ENCODE data around the gene PLTP.
"Not testable (repeated sequence)": the region's sequence is repeated elsewhere in the genome, so short reads cannot be mapped to it uniquely, and the experiment has no call there.

The PLTP gene

DNA sequence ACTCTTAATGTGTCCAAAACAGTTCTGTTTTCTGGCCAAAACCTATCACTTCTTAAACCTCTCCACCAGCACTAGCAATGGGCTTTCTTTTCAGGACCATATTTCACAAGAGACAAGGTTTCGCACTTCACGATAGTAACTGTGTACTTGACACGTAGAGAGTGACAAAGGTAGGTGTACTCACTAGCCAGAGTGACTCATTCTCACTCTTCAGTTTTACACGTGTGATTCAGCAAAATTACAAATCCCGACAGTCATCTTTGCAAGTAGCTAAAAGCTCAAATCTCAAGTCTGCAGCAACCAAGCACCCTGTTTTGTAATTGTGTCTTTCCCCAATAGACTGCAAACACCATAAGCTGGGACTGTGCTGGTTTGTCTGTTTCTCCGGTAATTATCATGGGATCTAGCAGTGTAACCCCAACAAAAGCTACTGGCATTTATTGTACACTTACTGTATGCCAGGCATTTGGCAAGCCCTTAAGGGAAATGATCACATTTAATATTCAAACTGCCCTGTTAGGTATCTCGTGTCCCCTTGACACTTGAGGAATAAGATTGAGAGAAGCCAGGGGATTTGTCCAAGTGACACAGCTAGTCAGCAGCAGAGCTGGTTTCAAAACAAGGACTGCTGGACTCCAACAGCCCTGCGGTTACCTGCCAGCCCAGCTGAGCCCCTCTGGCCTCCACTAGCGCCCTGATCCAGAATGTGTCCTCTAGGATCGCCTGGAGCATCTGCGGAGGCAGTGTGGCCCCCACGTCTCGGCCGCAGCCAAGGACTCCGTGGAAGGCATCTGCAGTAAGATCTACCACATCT lies 32.4 kb upstream of the PLTP start:
- no peak for DNase-seq (ENCODE audit: low spot score)

DNA sequence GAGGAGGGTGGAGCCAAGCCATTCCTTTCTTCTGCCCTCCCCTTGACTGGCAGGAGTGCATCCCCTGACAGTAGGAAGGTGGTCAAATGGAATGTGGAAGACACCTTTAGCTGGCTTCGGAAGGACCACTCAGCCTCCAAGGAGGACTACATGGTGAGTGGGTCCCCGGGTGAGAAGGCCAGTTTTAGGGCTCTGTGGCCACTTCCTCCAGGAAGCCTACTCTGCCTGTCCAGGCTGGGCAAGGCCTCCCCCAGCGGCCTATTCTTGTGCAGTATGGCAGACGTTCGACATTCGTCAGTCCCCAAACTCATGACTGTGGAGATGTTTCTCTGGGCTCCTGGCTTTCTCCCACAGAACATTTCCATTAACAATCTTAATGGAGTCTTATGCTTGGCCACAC lies 31.7 kb upstream of the PLTP start:
- no peak for DNase-seq (ENCODE audit: low spot score)

DNA sequence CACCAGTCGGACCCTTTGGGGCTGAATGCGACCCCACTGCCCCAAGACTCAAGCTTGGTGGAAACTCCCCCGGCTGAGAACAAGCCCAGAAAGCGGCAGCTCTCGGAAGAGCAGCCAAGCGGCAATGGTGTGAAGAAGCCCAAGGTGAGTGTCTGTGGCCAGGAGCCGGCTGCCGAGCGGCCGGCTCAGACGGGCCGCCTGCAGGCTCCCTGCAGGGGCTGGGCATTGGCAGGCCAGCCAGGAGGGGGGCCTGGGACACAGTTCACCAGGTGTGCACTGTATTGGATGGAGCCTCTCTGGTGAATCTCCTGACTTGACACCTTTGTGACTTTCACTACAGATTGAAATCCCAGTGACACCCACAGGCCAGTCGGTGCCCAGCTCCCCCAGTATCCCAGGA lies 28.5 kb upstream of the PLTP start:
- DNase-seq (ENCODE audit: low spot score), result no peak

DNA sequence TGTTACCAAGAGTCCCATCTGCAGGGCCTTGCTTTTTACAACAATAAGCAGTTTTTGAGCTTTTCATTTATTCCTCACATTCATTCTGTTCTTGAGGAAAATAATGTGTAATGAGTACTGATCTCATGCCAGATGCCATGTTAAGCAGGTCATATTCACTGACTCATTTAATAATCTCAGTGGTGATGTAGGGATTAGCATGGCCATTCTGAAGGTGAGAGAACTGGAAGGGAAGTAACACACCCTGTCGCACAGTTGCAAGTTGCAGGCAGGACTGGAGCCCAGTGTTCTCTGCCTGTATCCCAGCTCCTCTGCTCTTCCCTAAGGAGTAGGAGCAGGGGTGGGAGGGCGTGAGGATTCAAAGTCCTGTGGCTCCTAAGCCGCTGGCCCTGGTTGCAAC lies 28.1 kb upstream of the PLTP start:
- DNase-seq (ENCODE audit: low spot score), result no peak

DNA sequence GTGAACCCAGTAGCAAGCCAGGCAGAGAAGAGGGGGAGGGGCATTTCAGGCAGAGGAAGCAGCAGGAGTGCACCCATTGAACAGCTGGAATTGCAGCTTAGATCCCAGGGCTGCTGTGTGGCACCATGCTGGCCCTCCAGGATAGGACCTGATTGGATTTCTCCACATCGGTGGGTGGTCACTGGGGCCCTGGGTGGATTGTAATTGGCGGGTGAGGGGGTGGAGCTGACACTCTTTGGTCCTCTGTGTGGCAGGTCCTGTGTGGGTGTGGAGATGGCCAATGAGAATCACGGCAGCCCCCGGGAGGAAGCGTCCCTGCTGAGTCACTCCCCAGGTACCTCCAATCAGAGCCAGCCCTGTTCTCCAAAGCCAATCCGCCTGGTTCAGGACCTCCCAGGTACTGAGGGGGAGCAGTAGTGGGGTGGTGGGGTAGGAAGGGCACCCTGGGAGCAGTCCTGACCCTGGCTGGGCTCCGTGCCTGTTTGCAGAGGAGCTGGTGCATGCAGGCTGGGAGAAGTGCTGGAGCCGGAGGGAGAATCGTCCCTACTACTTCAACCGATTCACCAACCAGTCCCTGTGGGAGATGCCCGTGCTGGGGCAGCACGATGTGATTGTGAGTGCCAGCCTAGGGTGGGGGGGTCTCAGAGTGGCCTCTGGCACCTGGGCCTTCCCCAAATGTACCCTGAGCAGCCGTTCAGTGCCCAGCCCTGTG lies 26.9 kb upstream of the PLTP start:
- no peak for DNase-seq (ENCODE audit: low spot score)

DNA sequence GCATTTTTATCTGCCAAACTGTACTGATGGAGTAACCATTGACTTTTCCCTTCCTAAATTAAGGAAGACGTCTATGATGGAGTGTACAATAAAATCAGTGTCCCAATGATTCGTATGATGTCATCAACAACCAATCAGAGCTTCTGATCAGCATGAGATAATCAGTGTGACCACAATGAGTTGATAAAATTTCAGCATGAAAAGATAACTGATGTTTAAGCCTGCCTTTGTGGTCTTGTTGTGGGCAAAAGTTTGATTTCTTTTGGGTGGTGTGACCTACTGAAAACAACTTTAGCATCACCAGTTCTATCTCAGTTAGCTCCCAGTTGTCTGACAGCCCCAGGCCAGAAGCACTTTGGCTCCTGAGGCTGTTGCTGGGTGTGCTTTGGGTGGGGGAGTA lies 25.8 kb upstream of the PLTP start:
- no peak for DNase-seq (ENCODE audit: low spot score)

DNA sequence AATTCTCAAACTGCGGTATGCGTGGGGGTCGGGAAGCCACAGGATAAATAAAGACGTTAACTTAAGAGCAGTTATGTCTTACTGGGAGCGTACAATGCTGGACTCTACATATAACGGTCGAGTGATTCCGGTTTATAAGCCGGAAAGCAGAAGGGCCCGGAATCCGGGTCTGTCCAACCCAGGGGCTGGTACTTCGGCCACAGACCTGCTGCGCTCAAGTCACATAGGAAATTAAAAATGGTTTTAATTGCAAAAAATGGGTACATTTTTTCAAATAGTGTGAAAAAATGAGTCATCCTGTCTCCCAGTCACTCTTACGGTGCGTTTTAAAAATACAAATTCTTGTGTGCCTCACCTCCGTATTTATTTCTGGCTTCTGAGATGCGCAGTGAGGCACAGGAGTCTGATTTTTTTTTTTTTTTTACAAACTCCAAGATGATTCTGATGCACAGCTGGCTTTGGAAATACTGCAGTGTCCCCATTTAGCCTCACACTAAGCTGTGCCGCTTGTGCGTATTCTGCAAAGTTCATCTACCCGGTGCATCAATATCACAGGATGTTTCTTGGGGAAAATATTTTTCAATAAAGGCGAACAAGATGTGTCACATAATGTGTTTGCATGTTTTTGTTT lies 23.6 kb upstream of the PLTP start:
- peak; percentile 40 for DNase-seq (ENCODE audit: low spot score)

DNA sequence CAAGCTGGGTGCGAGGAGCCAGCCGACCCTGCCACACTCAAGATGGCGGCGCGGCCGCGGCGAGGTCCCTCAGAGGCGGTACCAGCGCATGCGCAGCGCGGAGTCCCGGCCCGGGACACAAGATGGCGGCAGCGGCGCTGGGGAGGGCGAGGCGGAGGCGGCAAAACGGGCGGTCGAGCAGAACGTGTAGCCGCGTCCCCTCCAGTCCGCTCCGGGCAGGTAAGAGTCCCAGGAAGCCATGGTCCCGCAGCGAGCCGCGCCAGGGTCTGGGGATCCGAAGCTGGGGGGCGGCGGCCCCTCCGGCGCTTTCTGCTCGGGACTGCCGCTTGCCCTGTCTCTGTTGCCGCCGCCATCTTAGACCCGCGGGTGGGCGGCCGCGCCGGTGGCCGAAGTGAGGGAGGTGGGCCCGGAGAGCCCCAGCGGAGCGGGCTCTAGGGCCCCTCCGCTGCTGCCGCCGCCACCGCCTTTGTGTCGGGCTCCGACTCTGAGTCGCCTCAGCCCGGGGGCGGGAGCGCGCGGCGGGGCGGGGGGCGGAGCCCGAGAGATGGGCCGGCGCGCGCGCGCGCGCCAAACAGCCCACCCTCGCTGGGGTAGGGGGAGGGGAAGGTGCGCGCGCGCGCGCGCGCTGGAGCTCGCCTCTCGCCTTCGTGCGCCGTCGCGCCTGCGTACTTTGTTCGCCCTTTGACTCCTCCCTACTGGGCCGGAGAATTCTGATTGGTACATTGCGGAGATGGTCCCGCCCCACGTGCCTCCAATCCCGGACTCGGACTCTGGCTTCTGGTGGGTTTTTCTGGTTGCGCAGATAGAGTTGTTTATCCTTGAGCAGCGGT lies 22.8 kb upstream of the PLTP start, which contains the start of gene PCIF1:
TSS of gene PCIF1 (plus strand) at position 98 of the 830 bp plus-strand sequence. CDS start 4,317 bp downstream, outside the sequence.
- DNase-seq (ENCODE audit: low spot score), result peak; percentile 99

DNA sequence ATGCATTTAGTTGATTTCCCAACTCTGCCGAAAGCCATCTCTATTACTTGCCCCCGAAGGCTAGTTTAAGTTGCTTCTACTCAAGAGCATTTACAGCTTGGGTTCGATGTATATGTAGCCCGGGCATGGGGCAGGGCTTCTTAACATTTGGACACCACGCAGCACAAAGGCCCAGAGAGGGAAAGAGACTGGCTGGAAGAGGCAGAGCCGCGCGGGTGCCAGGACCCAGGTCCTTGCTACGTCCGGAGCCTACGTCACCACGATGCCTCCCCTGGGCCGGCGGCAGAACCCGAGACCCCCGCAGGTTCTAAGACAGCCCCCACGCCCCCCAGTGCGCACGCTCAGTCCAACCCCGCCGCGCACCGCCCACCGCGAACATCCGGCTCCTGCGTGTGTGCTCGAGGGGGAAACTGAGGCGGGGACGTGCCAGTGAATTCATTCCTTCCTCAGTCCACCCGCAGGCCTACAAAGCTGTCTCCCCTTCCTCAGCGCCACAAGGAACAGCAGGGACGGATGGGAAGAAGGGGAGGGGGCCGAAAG lies 22.2 kb upstream of the PLTP start:
- no peak for DNase-seq (ENCODE audit: low spot score)

DNA sequence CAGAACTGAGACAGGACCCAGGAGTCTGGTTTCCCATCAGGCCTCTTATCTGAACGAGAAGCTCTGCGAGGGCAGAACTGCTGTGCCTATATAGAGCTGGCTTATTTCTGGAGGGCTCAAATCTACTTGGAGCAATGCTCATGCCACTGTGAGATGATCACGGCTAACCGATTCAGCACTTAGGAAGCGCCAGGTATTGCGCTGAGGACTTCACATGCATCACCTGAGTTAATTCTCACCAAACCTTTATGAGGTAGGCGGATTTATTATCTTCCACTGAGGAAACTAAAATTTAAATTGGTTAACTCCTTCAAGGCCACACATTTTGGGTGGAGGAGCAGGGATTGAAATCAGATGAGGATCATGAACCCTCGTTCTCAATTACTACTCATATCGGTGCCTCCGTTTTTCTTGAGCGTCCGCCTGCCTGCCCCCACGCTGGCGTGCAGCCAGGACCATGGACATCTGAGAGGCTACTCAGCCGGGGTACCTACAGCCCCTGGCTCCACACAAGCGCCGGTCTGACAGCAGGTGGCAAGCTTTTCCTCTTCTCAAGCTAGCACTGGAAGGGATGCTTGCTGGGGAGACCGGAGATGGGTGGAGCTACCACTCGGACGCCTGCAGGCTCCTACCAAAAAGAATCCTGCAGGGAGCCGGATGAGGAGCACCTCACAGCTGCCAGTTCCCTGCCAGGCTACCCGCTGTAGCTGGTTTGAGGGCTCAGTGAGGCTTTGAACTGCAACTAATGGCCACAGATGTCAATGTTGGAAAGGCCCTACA lies 21.5 kb upstream of the PLTP start:
- peak; percentile 65 for DNase-seq (ENCODE audit: low spot score)

DNA sequence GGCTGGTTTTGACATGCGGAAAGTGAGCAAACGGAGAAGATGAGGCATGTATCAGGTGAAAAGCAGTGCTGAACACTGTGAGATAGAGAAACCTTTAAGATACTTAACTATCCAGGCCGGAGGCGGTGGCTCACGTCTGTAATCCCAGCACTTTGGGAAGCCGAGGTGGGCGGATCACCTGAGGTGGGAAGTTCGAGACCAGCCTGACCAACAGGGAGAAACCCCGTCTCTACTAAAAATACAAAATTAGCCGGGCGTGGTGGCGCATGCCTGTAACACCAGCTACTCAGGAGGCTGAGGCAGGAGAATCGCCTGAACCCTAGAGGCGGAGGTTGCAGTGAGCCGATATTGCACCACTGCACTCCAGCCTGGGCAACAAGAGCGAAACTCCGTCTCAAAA lies 19.7 kb upstream of the PLTP start:
- DNase-seq (ENCODE audit: low spot score), result not testable (repeated sequence)

DNA sequence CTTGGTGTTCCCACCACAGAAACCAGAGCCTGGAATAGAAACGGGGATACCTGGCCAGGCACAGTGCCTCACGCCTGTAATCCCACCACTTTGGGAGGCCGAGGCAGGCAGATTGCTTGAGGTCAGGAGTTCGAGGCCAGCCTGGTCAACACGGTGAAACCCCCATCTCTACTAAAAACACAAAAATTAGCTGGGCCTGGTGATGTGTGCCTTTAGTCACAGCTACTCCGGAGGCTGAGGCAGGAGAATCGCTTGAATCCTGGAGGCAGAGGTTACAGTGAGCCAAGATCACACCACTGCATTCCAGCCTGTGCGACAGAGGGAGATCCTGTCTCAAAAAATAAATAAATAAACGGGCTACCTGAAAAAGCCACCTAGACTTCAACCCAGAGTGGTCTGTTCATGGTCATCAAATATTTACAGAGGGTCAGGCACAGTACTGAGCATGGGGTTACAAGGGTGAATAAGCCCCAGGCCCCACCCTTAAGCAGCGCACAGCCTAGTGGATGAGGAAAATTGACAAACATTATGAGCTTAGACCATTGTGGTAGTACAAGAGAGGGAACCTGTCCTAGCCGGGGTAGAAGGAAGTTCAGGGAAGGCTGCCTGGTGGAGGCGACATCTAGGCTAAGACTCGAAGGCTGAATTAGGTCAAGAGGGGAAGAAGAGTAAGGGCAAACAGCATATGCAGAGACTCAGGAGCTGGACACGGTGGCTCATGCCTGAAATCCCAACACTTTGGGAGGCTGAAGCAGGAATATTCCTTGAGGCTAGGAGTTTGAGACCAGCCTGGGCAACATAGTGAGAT lies 15.3 kb upstream of the PLTP start:
- DNase-seq (ENCODE audit: low spot score), result no peak

DNA sequence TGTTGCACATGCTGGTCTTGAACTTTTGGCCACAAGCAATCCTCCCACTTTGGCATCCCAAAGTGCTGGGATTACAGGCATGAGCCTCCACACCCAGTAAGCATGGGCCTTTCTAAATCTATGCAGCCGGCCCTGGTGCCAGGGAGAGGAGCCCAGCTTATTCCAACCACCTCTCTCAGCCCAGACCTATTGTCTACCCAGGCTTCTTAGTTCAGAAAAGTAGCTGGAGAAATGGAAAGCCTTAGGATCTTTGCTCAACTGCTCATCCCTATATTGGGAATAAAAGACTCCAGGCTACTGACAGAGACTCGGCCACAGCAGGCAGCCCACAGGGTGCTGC lies 14.7 kb upstream of the PLTP start:
- no peak for DNase-seq (ENCODE audit: low spot score)

DNA sequence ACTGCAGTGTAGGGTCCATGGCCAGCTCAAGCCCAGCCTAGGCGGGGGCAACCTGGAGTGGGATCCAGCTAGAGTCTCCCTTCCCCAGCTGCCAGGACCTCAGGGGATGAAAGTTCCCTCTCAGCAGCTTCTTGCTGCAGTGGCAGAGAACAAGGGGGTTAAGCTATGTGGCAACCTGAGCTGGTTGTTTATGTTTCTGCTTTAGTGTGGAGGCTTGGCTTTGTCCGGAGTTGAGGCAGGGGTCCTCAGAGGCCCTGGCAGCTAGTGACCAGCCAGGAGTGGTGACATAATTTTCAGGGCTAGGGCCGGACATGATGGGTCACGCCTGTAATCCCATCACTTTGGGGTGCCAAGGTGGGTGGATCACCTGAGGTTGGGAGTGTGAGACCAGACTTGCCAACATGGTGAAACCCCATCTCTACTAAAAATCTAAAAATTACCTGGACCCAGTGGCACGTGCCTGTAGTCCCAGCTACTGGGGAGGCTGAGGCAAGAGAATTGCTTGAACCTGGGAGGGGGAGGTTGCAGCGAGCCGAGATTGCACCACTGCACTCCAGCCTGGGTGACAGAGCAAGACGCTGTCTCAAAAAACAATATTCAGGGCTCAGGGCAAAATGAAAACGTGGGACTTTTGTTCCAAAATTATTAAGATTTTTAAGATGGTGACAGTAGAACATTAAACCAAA lies 14.0 kb upstream of the PLTP start:
- DNase-seq (ENCODE audit: low spot score), result no peak

DNA sequence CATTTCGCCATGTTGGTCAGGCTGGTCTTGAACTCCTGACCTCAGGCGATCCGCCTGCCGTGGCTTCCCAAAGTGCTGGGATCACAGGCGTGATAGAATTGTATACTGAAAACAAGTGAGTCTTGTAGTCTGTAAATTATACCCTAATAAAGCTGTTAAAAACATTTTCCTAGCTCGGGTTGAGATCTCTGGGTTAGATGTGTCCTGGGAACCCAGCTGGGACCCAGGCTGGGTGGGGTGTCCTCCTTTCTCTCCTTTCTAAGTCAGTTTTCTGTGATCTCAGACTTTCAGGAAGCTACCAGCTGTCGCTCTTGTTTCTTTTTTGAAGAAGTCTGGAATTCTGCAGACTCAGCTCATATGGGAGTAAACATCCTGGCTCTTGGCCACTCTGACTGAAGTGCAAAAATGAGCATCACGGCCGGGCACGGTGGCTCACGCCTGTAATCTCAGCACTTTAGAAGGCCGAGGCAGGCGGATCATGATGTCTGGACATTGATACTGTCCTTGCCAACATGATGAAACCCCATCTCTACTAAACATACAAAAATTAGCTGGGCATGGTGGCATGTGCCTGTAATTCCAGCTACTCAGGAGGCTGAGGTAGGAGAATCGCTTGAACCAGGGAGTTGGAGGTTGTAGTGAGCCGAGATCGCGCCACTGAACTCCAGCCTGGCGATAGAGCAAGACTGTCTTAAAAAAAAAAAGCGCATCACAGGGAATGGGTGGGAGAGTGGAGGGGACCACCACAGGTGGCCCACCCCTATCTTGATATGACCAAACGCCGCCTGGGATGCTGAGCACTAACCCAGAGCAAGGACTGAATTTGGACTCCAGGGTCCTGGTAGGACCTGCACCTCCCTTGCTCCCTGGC lies 12.7 kb upstream of the PLTP start:
- DNase-seq (ENCODE audit: low spot score), result peak; percentile 47

DNA sequence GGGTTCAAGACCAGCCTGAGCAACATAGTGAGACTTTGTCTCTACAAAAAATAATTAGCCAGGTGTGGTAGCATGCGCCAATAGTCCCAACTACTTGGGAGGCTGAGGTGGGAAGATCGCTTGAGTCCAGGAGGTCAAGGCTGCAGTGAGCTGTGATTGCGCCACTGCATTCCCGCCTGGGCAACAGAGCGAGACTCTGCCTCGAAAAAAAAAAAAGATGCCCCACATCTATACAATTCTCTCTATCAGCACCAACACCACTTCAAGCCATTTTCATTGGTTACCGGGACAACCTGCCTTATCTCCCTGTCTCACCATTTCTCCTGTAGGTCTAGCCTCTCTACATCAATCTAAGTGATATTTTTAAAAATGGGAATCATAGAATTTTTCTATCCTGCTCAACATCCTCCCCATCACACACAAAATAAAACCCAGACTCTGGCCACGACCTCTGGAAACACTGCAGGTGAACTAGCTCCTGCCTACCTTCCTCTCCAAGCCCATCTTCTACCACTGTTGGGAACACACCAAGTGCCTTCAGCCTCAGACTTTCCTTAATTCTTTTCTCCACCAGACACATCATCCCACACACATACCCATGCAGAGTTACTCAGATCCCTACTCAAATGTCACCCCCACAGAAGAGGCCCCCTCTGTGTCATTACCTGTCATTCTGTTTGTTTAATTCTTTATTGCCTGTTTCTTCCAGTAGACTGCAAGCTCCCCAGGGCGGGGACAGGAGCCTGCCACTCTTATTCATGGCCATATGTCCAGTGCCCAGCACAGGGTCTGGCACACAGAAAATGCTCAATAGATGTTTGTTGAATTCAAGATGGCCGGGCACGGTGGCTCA lies 9.6 kb upstream of the PLTP start:
- DNase-seq (ENCODE audit: low spot score), result no peak

DNA sequence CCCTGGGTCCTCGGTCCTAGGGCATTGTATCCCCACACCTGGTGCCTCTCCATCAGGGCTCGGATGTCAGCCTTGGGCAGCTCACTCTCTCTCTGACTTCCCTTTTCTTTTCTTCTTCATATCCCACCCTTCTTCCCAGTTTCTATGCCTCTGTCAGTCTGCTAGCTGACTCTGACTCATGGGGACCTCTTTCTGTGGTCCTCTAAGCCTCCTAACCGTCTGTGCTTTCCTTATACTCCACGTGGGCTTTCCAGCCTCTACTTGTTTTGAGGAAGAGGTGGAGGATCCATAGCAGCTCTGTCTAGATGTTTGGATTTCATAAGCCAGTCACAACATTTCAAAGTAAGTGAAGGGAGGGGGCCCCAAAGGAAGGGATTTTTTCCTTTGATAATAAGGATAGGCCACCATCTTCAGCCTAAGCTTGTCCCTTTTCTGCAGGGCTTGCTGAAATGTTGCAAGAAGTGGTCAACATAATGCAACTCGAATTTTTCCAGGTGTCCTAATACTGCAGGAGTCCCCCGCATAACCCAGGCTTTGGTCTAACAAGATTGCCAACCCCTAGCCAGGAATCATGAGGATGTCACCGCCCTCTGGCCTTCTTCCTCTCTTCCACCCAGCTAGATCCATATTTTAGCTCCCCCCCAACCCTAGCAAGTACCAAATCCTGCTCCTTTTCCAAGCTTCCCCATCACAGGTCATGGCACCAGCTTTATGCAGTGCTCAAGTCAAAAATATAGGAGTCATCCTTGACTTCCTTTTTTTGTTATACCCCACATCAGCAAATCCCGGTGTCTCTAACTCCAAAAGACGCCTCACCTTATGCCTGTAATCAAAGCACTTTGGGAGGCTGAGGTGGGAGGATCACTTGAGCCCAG lies 8.7 kb upstream of the PLTP start:
- no peak for DNase-seq (ENCODE audit: low spot score)

All from globus pallidus (tissue), 1 donor.